Mucosa of rectum (tissue), 2 donors: Measurements from ENCODE around the gene MREG.

Source experiments
- H3K27ac ChIP-seq, 2 donors: one replicate each; pipeline ENCODE4 v1.7.0; 2013; ENCODE audit warnings: inconsistent platforms in 2 of 2, low read depth in 2 of 2, low read length in 2 of 2
- H3K27me3 ChIP-seq, 2 donors: one replicate each; pipeline ENCODE4 v1.7.0; 2013; ENCODE audit warnings: low read length in 2 of 2; ENCODE audit not compliant: control insufficient read depth in 2 of 2, insufficient read depth in 2 of 2
- H3K36me3 ChIP-seq, 2 donors: one replicate each; pipeline ENCODE4 v1.7.0; 2013; ENCODE audit warnings: low read length in 2 of 2; ENCODE audit not compliant: control insufficient read depth in 2 of 2, insufficient read depth in 2 of 2
- H3K4me1 ChIP-seq, 2 donors: one replicate each; pipeline ENCODE4 v1.7.0; 2013; ENCODE audit warnings: low read length in 2 of 2, mild to moderate bottlenecking in 1 of 2; ENCODE audit not compliant: control insufficient read depth in 2 of 2, insufficient read depth in 2 of 2
- H3K4me3 ChIP-seq, 2 donors: one replicate each; pipeline ENCODE4 v1.7.0; 2013; ENCODE audit warnings: low read length in 2 of 2
- H3K9ac ChIP-seq, 2 donors: one replicate each; pipeline ENCODE4 v1.7.0; 2013; ENCODE audit warnings: low read length in 2 of 2, low read depth in 1 of 2, mild to moderate bottlenecking in 1 of 2
- H3K9me3 ChIP-seq, 2 donors: one replicate each; pipeline ENCODE4 v1.7.0; 2013; ENCODE audit warnings: low read length in 2 of 2; ENCODE audit not compliant: control insufficient read depth in 2 of 2
- donor health status: healthy.
- donor health status: Normal muscosa, but diverticular disease.

The MREG gene

DNA sequence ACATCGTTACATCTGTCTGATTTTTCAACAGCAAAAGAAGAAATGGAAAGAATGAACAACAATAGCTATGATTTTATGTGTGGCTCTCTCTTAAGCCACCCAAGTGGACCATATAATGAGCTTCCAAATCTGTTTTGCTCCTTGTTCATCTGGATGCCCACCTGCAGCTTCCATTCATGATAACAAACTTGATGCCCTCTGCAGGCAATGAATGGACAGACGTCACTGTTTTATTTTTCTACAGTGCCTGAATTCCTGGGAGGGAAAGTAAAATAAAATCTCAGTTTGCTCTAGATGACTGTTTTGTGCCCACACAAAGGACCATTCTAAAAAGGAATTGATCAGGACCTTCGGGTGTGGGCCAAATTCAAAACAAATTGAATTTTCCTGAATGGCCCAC lies 5.0 kb downstream of the MREG start:
- Histone ChIP-seq H3K4me1 (peaks cover 3 to 7% of the 10 kb centered on the region in 2 donors), H3K36me3 (no peaks in the 10 kb centered on the region), H3K27me3 (no peaks in the 10 kb centered on the region), H3K9ac (no peak overlapping the region), H3K9me3 (no peaks in the 10 kb centered on the region), H3K4me3 (no peak overlapping the region), H3K27ac (no peak overlapping the region)

DNA sequence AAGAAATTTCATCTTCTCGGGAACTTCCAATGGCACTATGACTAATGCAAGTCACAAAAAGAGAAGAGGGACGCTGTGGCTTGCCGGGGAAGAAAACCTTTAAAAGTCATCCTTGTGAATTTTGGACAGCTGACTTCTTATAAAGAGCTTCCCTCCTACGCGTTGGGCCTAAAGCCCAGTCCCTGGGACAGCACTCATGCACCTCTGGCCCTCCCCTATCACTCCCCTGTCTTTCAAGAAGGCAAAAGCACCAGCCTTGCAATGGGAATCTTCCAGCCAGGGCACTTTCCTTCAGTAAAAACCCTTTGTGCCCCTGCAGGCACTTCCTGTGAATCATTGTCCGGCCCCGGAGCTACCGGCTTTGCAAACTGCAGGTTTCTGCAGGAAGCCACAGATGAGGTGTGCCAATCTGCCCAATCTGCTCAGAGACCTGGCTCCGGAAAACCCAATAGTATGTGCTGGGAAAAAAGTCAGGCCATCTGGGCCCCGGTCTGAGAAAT lies 7.1 kb downstream of the MREG start:
- no peak overlapping the region for H3K27ac ChIP-seq
- H3K9ac ChIP-seq = no peak overlapping the region
- no peaks in the 10 kb centered on the region for H3K36me3 ChIP-seq
- H3K4me3 ChIP-seq = no peak overlapping the region
- H3K4me1 ChIP-seq = peaks cover 4 to 5% of the 10 kb centered on the region in 2 donors
- no peaks in the 10 kb centered on the region for H3K9me3 ChIP-seq
- no peaks in the 10 kb centered on the region for H3K27me3 ChIP-seq

DNA sequence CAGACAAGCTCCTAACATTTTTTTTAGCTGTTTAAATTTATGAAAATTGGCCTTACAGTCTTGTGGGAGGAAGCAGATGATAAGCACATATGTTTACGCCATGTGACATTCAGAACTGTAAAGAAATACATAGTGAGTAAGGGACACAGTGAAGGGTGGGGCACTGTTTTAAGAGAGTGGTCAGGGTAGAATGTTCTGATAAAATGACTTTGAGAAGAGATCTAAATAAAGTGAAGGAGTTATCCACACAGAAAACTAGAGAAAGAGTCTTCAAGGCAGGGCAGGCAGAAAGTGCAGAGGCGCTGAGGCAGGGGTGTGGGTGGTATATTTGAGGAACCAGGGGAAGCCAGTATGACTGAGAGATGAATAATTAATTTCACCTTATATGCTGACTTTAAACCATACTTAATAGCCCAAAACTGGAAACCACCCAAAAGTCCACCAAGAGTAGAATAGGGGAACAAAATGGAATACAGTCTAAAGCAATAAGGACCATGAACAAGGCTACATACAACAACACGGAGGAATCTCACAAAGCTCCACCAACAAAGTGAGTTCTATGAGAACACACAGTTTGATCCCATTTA lies 8.6 kb downstream of the MREG start:
- Histone ChIP-seq H3K4me3 (no peak overlapping the region), H3K27ac (no peak overlapping the region), H3K9me3 (no peaks in the 10 kb centered on the region), H3K4me1 (peaks cover 4 to 5% of the 10 kb centered on the region in 2 donors), H3K9ac (no peak overlapping the region), H3K27me3 (no peaks in the 10 kb centered on the region), H3K36me3 (peaks cover 0 to 5% of the 10 kb centered on the region in 2 donors)

DNA sequence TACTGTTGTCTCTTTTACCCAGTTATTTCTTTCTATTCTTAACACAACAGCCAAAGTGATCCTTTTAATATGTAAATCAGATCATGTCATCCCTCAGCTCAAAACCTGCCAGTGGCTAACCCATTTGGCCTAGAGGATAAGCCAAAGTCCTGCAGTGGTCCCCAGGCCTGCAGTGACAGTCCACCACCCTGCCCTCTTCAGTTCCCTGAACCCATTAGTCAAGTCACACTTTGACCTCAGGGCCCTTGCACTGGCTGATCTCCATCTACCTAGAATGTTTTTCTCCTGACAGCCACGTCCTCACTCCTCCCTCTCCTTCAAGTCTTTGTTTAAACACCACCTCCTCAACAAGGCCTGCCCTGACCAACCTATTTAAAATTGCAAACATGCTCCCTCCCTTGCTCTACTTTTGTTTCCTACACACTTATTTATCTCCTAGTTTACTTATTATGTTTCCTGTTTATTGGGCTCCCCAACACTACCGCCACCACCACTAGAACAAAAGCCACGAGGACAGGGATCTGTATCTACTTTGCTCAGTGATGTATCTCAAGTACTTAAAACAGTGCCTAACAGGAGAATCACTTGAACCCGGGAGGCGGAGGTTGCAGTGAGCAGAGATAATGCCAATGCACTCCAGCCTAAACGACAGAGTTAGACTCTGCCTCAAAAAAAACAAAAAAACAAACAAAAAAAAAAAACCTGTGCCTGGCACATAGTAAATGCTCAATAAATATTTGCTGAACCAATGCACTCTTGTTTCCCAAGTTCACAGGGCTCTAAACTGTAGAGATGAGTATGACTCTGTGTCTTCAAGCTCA lies 9.3 kb downstream of the MREG start:
- Histone ChIP-seq H3K4me3 (no peak overlapping the region), H3K27me3 (no peaks in the 10 kb centered on the region), H3K36me3 (peaks cover 0 to 5% of the 10 kb centered on the region in 2 donors), H3K9me3 (no peaks in the 10 kb centered on the region), H3K9ac (no peak overlapping the region), H3K4me1 (peaks cover 4 to 5% of the 10 kb centered on the region in 2 donors), H3K27ac (no peak overlapping the region)

DNA sequence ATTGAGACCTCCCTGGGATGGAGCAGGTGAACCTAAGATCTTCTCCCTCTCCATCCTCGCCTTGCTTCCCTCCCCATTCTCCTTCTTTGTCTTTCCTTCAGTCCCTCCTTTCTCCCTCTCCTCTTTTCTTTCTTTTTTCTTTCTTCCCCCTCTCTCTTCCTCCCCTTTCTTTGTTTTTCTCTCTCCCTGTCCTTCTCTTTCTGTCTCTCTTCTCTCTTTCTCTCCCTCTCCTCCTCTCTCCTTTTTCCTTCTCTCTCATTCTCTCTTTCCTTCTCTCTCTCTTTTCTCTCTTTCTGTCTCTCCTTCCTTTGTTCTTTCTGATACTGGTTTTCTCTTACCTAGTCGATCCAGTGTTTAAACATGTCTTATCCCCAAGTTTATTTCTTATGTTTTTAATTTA lies 10.7 kb downstream of the MREG start:
- no peaks in the 10 kb centered on the region for H3K27me3 ChIP-seq
- no peak overlapping the region for H3K9ac ChIP-seq
- no peak overlapping the region for H3K27ac ChIP-seq
- H3K4me3 ChIP-seq = no peak overlapping the region
- peaks cover 4 to 5% of the 10 kb centered on the region in 2 donors for H3K4me1 ChIP-seq
- H3K9me3 ChIP-seq = no peaks in the 10 kb centered on the region
- H3K36me3 ChIP-seq = peaks cover 0 to 5% of the 10 kb centered on the region in 2 donors

DNA sequence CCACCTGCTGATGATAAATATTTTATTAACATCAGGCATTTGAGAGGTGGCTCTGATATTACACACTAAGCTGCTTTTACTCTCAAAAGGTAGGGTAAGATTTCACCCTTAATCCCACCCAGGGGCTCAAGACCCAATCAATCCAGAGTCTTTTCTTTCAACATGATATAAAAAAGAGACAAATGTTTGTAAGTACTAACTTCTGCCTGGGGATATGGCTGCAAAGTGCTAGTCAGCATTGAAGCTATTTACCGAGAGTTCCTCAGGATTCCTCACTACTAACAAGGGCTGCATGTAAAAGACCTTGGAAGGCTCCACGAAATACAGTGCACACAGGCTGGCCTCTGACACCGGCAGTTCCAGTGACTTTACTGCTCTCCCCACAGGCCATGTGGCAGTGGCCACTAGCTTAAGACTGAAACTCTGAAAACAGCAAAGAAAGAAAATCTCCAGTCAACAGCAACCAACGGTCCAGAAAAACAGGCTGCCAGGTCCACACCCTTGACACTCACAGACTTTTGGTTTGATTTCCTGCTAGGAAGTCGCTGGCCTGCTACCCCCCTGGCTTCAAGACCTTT lies 11.2 kb downstream of the MREG start:
- no peaks in the 10 kb centered on the region for H3K27me3 ChIP-seq
- H3K9ac ChIP-seq = no peak overlapping the region
- no peak overlapping the region for H3K27ac ChIP-seq
- peaks cover 4 to 5% of the 10 kb centered on the region in 2 donors for H3K4me1 ChIP-seq
- no peaks in the 10 kb centered on the region for H3K9me3 ChIP-seq
- H3K36me3 ChIP-seq = peaks cover 0 to 5% of the 10 kb centered on the region in 2 donors
- H3K4me3 ChIP-seq = no peak overlapping the region

DNA sequence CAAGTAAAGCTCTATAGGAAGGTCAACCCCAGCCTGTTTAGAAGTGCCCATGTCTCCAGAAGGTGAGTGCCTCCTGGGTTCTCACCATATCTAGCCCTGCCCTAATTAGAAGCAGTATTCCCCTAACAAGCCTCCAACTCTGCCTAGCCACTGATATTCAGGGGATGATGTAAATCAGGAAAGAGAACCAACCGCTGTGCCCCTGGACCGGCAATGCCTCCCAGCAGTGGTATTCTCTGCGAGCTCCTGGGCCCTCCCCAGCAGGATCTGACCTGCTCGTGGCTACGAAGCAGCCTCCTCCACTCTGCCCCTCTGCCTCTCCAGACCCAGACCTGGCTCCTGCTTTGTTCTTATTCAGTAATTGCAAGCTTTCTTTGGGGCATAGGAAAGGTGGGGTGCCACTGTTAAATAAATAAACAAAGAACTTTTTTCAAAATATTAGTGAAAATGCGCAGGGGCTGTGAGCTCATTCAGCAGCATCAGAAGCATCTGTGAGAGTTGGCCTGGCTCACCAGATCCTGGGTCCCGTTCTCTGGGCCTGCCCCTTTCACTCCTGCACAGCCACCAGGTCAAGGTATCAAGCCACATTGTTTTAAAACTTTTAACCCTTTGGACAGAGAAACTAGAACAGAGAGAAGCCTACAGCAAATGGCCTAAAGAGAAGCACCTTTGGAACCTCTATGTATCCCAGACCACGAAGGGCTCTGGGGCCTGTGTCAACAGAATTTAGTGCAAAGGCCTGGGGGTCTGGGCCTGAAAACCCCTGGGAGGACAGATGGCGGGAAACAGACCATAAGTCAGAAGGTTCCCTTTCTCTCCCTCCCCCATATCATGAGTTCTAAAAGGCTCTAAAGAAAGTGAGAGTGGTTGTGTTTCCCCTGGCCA lies 11.9 kb downstream of the MREG start:
- Histone ChIP-seq H3K36me3 (peaks cover 0 to 5% of the 10 kb centered on the region in 2 donors), H3K27ac (no peak overlapping the region), H3K9ac (no peak overlapping the region), H3K4me3 (no peak overlapping the region), H3K27me3 (no peaks in the 10 kb centered on the region), H3K9me3 (no peaks in the 10 kb centered on the region), H3K4me1 (peaks cover 4 to 5% of the 10 kb centered on the region in 2 donors)

DNA sequence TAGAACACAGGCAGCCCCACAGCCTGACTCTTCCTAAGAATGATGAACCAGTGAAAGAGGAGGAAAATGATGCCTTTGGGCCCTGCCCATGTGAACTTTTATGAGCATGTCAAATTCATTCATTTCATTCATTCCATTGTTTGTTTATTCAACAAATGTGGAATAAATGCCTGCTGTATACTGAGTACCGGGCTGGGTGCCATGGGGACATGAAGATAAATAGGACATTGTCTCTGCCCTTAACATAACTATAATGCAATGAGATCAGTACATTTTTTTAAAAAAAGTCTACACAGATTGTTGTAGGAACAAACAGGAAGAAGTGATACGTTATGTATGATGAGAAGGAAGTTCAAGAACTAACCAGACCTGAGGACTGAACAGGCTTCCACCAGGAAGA lies 14.7 kb downstream of the MREG start:
- peaks cover 4 to 5% of the 10 kb centered on the region in 2 donors for H3K4me1 ChIP-seq
- peaks cover 9 to 13% of the 10 kb centered on the region in 2 donors for H3K36me3 ChIP-seq
- no peaks in the 10 kb centered on the region for H3K9me3 ChIP-seq
- H3K4me3 ChIP-seq = no peak overlapping the region
- H3K27me3 ChIP-seq = no peaks in the 10 kb centered on the region
- H3K27ac ChIP-seq = no peak overlapping the region
- H3K9ac ChIP-seq = no peak overlapping the region

DNA sequence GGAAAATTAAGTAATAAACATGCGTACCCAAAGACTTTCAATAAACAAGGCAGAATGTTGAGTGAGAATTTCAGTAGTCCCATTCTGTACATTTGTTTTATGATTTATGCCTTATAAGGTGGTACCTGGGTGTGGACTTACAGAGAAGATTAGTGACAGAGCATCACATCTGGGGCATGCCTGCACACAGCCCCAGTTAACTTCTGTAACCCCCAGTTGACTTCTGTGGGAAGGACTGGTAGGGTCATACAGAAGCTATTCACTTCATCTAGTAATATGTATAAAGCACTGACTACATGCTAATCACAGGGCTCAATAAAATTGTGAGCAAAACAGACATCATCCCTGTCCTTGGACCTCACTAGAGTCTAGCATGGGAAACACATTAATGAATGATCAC lies 16.1 kb downstream of the MREG start:
- H3K36me3 ChIP-seq = peaks cover 9 to 13% of the 10 kb centered on the region in 2 donors
- H3K4me3 ChIP-seq = no peak overlapping the region
- H3K9ac ChIP-seq = no peak overlapping the region
- H3K9me3 ChIP-seq = no peaks in the 10 kb centered on the region
- no peaks in the 10 kb centered on the region for H3K27me3 ChIP-seq
- no peak overlapping the region for H3K27ac ChIP-seq
- H3K4me1 ChIP-seq = peaks cover 0 to 2% of the 10 kb centered on the region in 2 donors
